ENCODE data around the gene KATNA1.

Gene KATNA1

DNA sequence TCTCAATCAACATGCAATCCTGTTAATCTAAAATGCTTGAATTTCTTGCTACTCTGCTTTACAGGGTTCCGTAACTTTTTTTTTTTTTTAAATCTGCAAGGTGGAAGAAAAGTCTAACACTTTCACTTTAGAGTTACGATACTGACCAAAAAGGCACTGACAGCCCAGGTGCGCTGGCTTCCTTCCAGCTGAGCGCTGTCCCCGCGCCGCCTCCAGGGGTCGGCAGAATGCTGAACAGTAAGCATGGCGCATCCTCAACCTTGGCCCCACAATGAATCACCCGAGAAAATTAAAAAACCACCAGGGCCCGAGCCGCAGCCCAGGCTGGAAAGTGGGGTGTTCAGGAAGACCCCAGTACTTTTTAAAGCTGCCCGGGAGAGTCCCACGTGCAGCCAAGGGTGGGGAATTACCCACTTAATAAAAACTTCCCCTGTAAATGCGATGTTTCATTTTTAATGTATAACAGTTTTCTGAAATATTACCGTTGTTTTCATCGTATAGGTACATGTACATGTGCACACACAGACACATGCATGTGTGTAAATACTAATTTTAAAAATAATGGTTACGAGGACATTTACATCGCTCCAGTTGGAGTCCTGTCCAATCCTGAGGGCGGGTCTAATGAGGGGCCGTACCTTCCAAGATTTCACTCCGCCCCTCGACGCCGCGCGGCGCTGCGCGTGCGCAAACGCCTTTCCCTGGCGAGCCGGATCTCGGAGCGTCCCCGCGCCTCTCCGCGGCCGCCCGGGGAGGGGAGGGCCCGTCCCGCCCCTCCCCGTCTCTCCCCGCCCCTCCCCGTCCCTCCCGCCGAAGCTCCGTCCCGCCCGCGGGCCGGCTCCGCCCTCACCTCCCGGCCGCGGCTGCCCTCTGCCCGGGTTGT lies 82.7 kb downstream of the KATNA1 start, which contains the start of gene GINM1:
TSS of gene GINM1 (plus strand) at position 849 of the 883 bp plus-strand sequence. CDS start 40 bp downstream, outside the sequence.
- H4K91ac ChIP-seq (ENCODE audit: low read depth, low read length) = peak within 1 kb of the TSS; percentile 84
- no peaks in the 10 kb centered on the region for H3K4me1 ChIP-seq (ENCODE audit: control insufficient read depth in 1 of 2, insufficient read depth in 2 of 2, low read length in 2 of 2)
- H3K9ac ChIP-seq (ENCODE audit: low read length) = peak within 1 kb of the TSS; percentile 82
- H3K27ac ChIP-seq (ENCODE audit: low read depth, low read length) = peak within 1 kb of the TSS; percentile 72
- H3K4ac ChIP-seq (ENCODE audit: low read depth, low read length) = peak within 1 kb of the TSS; percentile 57
- peak within 1 kb of the TSS; percentile 82 for H4K8ac ChIP-seq (ENCODE audit: low read depth, low read length)
- no peak within 1 kb of the TSS for H2BK12ac ChIP-seq (ENCODE audit: low read length)
- H2BK120ac ChIP-seq (ENCODE audit: insufficient read depth, low read length, poor library complexity) = peak within 1 kb of the TSS; percentile 90
- H2AK5ac ChIP-seq (ENCODE audit: low read length) = no peak within 1 kb of the TSS
- peaks cover 7% of the 10 kb centered on the region for H3K79me2 ChIP-seq (ENCODE audit: control insufficient read depth, insufficient read depth, low read length, poor library complexity)
- H3K14ac ChIP-seq (ENCODE audit: low read length) = peak within 1 kb of the TSS; percentile 88
- H2BK5ac ChIP-seq (ENCODE audit: low read depth, low read length, poor library complexity) = peak within 1 kb of the TSS; percentile 91
- peak within 1 kb of the TSS; percentile 98 for H2AFZ ChIP-seq (ENCODE audit: insufficient read depth, low read length, poor library complexity)
- peak within 1 kb of the TSS; percentile 74 for H4K12ac ChIP-seq (ENCODE audit: low read depth, low read length)
- H3K36me3 ChIP-seq (ENCODE audit: control insufficient read depth in 1 of 2, insufficient read depth in 2 of 2, low read length in 2 of 2) = no peaks in the 10 kb centered on the region
- H3K27me3 ChIP-seq (ENCODE audit: insufficient read depth, low read length) = no peaks in the 10 kb centered on the region
- peak; percentile 96 to 99 for DNase-seq
- H3K4me2 ChIP-seq (ENCODE audit: low read length) = peak within 1 kb of the TSS; percentile 92
- peak within 1 kb of the TSS; percentile 96 for H3K18ac ChIP-seq (ENCODE audit: low read length)
- H3K79me1 ChIP-seq (ENCODE audit: low read length) = peaks cover 7% of the 10 kb centered on the region
- WGBS (ENCODE audit: extremely low coverage, insufficient coverage, insufficient read length) = no CpG with 5 or more reads among the region's 59 CpGs
- no peaks in the 10 kb centered on the region for H3K9me3 ChIP-seq (ENCODE audit: insufficient read depth, low read depth, low read length)
- H3K23ac ChIP-seq (ENCODE audit: low read length) = no peak within 1 kb of the TSS
- peak within 1 kb of the TSS; percentile 92 for H3K4me3 ChIP-seq (ENCODE audit: low read depth, low read length)

DNA sequence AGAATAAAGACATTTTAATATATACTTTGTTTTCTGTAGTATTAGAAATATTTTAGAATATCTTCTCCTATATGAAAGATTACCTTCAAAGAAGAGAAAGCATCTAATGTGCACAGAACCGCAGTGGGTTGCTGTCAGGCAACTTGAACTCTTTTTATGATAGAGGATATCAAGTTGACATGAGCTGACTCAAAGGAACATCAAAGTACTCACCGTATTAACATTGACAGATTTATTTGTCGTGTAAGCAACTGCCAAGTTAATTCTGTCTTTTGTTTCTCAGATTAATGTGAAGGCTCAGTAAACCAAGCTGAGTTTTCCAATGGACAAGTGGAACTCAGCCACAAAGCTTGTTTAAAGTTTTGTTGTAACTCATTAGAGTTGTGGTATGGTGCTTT lies 84.6 kb downstream of the KATNA1 start:
- Histone ChIP-seq H3K4me3 (ENCODE audit: low read depth, low read length) (no peak overlapping the region), H3K9me3 (ENCODE audit: insufficient read depth, low read depth, low read length) (no peaks in the 10 kb centered on the region), H2AK5ac (ENCODE audit: low read length) (no peak overlapping the region), H3K27ac (ENCODE audit: low read depth, low read length) (no peak overlapping the region), H4K91ac (ENCODE audit: low read depth, low read length) (no peak overlapping the region), H3K79me1 (ENCODE audit: low read length) (peaks cover 7% of the 10 kb centered on the region), H3K23ac (ENCODE audit: low read length) (no peak overlapping the region), H3K9ac (ENCODE audit: low read length) (no peak overlapping the region), H3K14ac (ENCODE audit: low read length) (no peak overlapping the region), H2BK120ac (ENCODE audit: insufficient read depth, low read length, poor library complexity) (no peak overlapping the region), H3K27me3 (ENCODE audit: insufficient read depth, low read length) (no peaks in the 10 kb centered on the region), H3K79me2 (ENCODE audit: control insufficient read depth, insufficient read depth, low read length, poor library complexity) (peaks cover 7% of the 10 kb centered on the region), H3K4me2 (ENCODE audit: low read length) (no peak overlapping the region), H3K36me3 (ENCODE audit: control insufficient read depth in 1 of 2, insufficient read depth in 2 of 2, low read length in 2 of 2) (no peaks in the 10 kb centered on the region), H3K4ac (ENCODE audit: low read depth, low read length) (no peak overlapping the region), H2BK12ac (ENCODE audit: low read length) (no peak overlapping the region), H2BK5ac (ENCODE audit: low read depth, low read length, poor library complexity) (no peak overlapping the region), H2AFZ (ENCODE audit: insufficient read depth, low read length, poor library complexity) (no peak overlapping the region), H3K4me1 (ENCODE audit: control insufficient read depth in 1 of 2, insufficient read depth in 2 of 2, low read length in 2 of 2) (no peaks in the 10 kb centered on the region), H4K8ac (ENCODE audit: low read depth, low read length) (no peak overlapping the region), H4K12ac (ENCODE audit: low read depth, low read length) (no peak overlapping the region), H3K18ac (ENCODE audit: low read length) (no peak overlapping the region)
- WGBS (ENCODE audit: extremely low coverage, insufficient coverage, insufficient read length) = no CpG with 5 or more reads among the region's 3 CpGs
- no peak for DNase-seq

DNA sequence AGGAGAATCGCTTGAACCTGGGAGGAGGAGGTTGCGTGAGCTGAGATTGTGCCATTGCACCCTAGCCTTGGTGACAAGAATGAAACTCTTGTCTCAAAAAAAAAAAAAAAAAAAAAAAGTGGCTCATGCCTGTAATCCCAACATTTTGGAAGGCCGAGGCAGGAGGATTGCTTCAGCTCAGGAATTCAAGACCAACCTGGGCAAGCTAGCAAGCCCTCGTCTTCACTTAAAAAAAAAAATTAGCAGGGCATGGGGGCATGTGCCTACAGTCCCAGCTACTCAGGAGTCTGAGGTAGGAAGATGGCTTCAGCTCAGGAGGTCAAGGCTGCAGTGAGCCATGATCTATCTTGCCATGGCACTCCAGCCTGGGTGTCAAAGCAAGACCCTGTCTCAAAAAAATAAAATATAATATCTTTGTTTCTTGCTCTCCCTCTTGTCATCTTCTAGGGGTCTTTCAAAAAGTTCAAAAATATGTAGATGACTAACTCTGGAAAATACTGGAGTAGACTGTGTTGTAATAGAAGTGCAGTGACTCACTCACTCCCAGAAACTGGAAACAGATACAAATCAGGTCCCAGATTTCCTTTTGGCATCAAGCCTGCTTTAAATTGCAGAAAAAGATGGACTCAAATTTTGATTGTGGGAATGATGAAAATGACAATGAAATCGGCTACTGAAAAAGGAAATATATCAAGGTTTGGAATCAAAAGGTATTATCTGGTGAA lies 85.1 kb downstream of the KATNA1 start:
- Histone ChIP-seq H2BK5ac (ENCODE audit: low read depth, low read length, poor library complexity) (no peak overlapping the region), H3K9me3 (ENCODE audit: insufficient read depth, low read depth, low read length) (no peaks in the 10 kb centered on the region), H3K27ac (ENCODE audit: low read depth, low read length) (no peak overlapping the region), H3K4me3 (ENCODE audit: low read depth, low read length) (no peak overlapping the region), H3K4me1 (ENCODE audit: control insufficient read depth in 1 of 2, insufficient read depth in 2 of 2, low read length in 2 of 2) (no peaks in the 10 kb centered on the region), H3K79me2 (ENCODE audit: control insufficient read depth, insufficient read depth, low read length, poor library complexity) (peaks cover 7% of the 10 kb centered on the region), H4K91ac (ENCODE audit: low read depth, low read length) (no peak overlapping the region), H3K4ac (ENCODE audit: low read depth, low read length) (no peak overlapping the region), H4K12ac (ENCODE audit: low read depth, low read length) (no peak overlapping the region), H3K9ac (ENCODE audit: low read length) (no peak overlapping the region), H3K27me3 (ENCODE audit: insufficient read depth, low read length) (no peaks in the 10 kb centered on the region), H2BK120ac (ENCODE audit: insufficient read depth, low read length, poor library complexity) (no peak overlapping the region), H2AFZ (ENCODE audit: insufficient read depth, low read length, poor library complexity) (no peak overlapping the region), H4K8ac (ENCODE audit: low read depth, low read length) (no peak overlapping the region), H2AK5ac (ENCODE audit: low read length) (no peak overlapping the region), H3K36me3 (ENCODE audit: control insufficient read depth in 1 of 2, insufficient read depth in 2 of 2, low read length in 2 of 2) (no peaks in the 10 kb centered on the region), H3K14ac (ENCODE audit: low read length) (no peak overlapping the region), H3K79me1 (ENCODE audit: low read length) (peaks cover 7% of the 10 kb centered on the region), H2BK12ac (ENCODE audit: low read length) (no peak overlapping the region), H3K4me2 (ENCODE audit: low read length) (no peak overlapping the region), H3K23ac (ENCODE audit: low read length) (no peak overlapping the region), H3K18ac (ENCODE audit: low read length) (no peak overlapping the region)
- no CpG with 5 or more reads among the region's 5 CpGs for WGBS (ENCODE audit: extremely low coverage, insufficient coverage, insufficient read length)
- peak; percentile 40 to 61 for DNase-seq

DNA sequence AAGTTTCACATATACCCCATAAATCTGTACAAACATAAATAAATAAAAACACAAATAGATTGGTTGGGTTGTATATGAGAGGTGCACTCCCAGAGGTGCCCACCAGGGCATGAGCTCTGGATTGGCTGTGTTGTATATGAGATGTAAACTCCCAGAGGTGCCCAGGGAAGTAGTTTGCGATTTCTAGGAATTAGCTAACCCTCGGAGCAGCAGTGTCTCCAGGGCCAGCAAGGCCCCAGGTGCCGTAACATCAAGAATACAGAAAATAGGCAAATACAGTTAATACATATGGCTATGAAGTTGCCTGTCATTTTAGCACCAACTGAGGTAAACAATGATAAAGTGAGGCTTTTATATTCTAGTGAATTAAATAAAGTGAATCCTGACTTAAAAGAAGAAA lies 87.8 kb downstream of the KATNA1 start:
- no peak overlapping the region for H3K27ac ChIP-seq (ENCODE audit: low read depth, low read length)
- no peak overlapping the region for H3K14ac ChIP-seq (ENCODE audit: low read length)
- no peak overlapping the region for H2BK5ac ChIP-seq (ENCODE audit: low read depth, low read length, poor library complexity)
- no peak overlapping the region for H3K9ac ChIP-seq (ENCODE audit: low read length)
- no peaks in the 10 kb centered on the region for H3K4me1 ChIP-seq (ENCODE audit: control insufficient read depth in 1 of 2, insufficient read depth in 2 of 2, low read length in 2 of 2)
- H3K36me3 ChIP-seq (ENCODE audit: control insufficient read depth in 1 of 2, insufficient read depth in 2 of 2, low read length in 2 of 2) = no peaks in the 10 kb centered on the region
- no peak overlapping the region for H3K4ac ChIP-seq (ENCODE audit: low read depth, low read length)
- H4K8ac ChIP-seq (ENCODE audit: low read depth, low read length) = no peak overlapping the region
- H3K9me3 ChIP-seq (ENCODE audit: insufficient read depth, low read depth, low read length) = no peaks in the 10 kb centered on the region
- H3K79me1 ChIP-seq (ENCODE audit: low read length) = no peaks in the 10 kb centered on the region
- WGBS (ENCODE audit: extremely low coverage, insufficient coverage, insufficient read length) = no CpG with 5 or more reads among the region's 3 CpGs
- H3K4me2 ChIP-seq (ENCODE audit: low read length) = no peak overlapping the region
- H3K79me2 ChIP-seq (ENCODE audit: control insufficient read depth, insufficient read depth, low read length, poor library complexity) = no peaks in the 10 kb centered on the region
- no peak overlapping the region for H3K18ac ChIP-seq (ENCODE audit: low read length)
- H4K12ac ChIP-seq (ENCODE audit: low read depth, low read length) = no peak overlapping the region
- H3K27me3 ChIP-seq (ENCODE audit: insufficient read depth, low read length) = no peaks in the 10 kb centered on the region
- no peak overlapping the region for H2BK120ac ChIP-seq (ENCODE audit: insufficient read depth, low read length, poor library complexity)
- no peak overlapping the region for H2BK12ac ChIP-seq (ENCODE audit: low read length)
- DNase-seq = peak in 1 of 2 donors; percentile 47
- no peak overlapping the region for H3K4me3 ChIP-seq (ENCODE audit: low read depth, low read length)
- H2AFZ ChIP-seq (ENCODE audit: insufficient read depth, low read length, poor library complexity) = no peak overlapping the region
- H3K23ac ChIP-seq (ENCODE audit: low read length) = no peak overlapping the region
- H2AK5ac ChIP-seq (ENCODE audit: low read length) = no peak overlapping the region
- H4K91ac ChIP-seq (ENCODE audit: low read depth, low read length) = no peak overlapping the region

All from trophoblast cell (in vitro differentiated cells and primary cell).